ENCODE measurements around the gene SENP2. TPM values are rescaled to one million over a fixed set of nuclear protein-coding genes. Genes with fewer than 3 reads are reported as not detected.

The SENP2 gene
- total and polyA plus RNA-seq, 10 donors: 4.8 to 40.0 (median 23.9) TPM

DNA sequence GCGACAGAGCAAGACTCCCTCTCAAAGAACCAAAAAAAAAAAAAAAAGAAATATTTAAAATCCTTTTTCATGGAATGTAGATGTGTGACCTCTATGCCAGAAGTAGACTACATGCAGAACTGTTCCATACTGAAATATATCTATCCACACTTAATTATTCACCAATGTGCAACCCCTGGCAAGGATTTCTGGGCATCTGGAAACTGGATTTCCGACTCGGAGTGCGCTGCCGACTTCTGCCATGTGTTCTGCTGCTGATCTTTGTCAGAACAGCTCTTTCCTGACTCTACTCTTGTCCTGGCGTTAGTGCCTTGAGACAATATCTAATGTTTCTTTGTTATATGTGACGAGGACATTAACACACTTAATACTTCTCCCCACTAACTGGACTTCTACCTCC, 45.4 kb upstream of the SENP2 start:
- H3K27ac ChIP-seq: no peak overlapping the region
- peak; percentile 12 for DNase-seq
- TF ChIP-seq POLR2A (IDR thresholded peaks at IDR 0.05) (no peak), POLR2AphosphoS5 (IDR thresholded peaks at IDR 0.05) (no peak)
- TF ChIP-seq, protein P1, sequence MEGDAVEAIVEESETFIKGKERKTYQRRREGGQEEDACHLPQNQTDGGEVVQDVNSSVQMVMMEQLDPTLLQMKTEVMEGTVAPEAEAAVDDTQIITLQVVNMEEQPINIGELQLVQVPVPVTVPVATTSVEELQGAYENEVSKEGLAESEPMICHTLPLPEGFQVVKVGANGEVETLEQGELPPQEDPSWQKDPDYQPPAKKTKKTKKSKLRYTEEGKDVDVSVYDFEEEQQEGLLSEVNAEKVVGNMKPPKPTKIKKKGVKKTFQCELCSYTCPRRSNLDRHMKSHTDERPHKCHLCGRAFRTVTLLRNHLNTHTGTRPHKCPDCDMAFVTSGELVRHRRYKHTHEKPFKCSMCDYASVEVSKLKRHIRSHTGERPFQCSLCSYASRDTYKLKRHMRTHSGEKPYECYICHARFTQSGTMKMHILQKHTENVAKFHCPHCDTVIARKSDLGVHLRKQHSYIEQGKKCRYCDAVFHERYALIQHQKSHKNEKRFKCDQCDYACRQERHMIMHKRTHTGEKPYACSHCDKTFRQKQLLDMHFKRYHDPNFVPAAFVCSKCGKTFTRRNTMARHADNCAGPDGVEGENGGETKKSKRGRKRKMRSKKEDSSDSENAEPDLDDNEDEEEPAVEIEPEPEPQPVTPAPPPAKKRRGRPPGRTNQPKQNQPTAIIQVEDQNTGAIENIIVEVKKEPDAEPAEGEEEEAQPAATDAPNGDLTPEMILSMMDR (IDR thresholded peaks at IDR 0.05 in 8 of 11, conservative IDR thresholded peaks at IDR 0.05 in 3 of 11): no peak
- H3K36me3 ChIP-seq: no peaks in the 10 kb centered on the region
- intact Hi-C loops (cut with DNase I; ENCODE audit: low total_unique reads): no loop called here
- H3K4me1 ChIP-seq: peaks cover 0 to 14% (median 9%) of the 10 kb centered on the region in 6 donors
- H3K27me3 ChIP-seq (replicated peaks in 1 of 7): peaks cover 0 to 5% (median 0%) of the 10 kb centered on the region in 7 donors
- H3K9me3 ChIP-seq: no peaks in the 10 kb centered on the region
- 88 to 95% (median 92%) methylated on average over 7 of the region's 7 CpGs for WGBS, 5 donors
- H3K4me3 ChIP-seq: no peak overlapping the region

DNA sequence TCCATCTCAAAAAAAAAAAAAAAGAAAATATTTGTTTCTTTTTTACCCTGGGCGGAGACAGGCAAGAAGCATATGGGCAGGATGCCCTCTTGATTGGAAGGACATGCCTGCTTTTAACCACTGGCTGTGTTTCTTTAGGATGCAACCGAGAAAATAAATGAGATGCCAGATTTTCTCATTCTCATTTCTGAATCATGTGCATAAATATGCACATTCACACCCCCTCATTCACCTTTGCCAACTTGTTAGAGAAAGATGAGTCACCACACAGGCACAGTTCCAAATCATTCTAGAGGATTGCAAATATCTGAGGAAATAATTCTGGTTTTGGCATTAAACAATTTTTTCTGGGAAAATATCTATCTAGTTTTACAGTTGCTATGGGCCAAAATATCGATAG, 37.0 kb upstream of the SENP2 start:
- Histone ChIP-seq H3K4me1 (peaks cover 0 to 9% (median 2%) of the 10 kb centered on the region in 6 donors), H3K4me3 (no peak overlapping the region), H3K36me3 (no peaks in the 10 kb centered on the region), H3K9me3 (no peaks in the 10 kb centered on the region), H3K27me3 (replicated peaks in 1 of 7) (peaks cover 0 to 5% (median 0%) of the 10 kb centered on the region in 7 donors), H3K27ac (no peak overlapping the region)
- TF ChIP-seq, protein P1 (IDR thresholded peaks at IDR 0.05 in 8 of 11, conservative IDR thresholded peaks at IDR 0.05 in 3 of 11): no peak
- no peak for TF ChIP-seq POLR2A (IDR thresholded peaks at IDR 0.05)
- TF ChIP-seq POLR2AphosphoS5 (IDR thresholded peaks at IDR 0.05): no peak
- intact Hi-C loops (cut with DNase I; ENCODE audit: low total_unique reads): no loop called here
- WGBS, 5 donors: 61 to 81% (median 70%) methylated on average over 3 of the region's 3 CpGs
- no peak for DNase-seq

DNA sequence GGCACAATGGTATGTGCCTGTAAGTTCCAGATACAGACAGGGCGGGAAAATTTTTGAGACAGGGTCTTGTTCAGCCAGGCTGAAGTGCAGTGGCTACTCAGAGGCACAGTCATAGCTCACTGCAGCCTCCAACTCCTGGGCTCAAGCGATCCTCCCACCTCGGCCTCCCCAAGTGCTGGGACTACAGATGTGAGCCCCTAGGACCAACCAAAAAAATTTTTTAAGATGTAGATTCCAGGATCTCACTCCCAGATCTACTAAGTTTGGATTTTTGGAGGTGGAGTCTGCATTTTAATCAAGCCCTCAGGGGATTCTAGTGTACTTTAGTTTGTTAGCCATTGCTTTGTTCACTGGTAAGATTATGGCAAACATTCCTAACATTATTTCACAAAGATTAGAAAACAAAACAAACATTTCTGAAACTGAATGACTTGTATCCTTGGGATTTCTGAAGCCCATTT, 36.4 kb upstream of the SENP2 start:
- H3K9me3 ChIP-seq: no peaks in the 10 kb centered on the region
- 83 to 98% (median 91%) methylated on average over 3 of the region's 3 CpGs for WGBS, 5 donors
- TF ChIP-seq, protein P1 (IDR thresholded peaks at IDR 0.05 in 8 of 11, conservative IDR thresholded peaks at IDR 0.05 in 3 of 11): no peak
- TF ChIP-seq POLR2AphosphoS5 (IDR thresholded peaks at IDR 0.05) (no peak), POLR2A (IDR thresholded peaks at IDR 0.05) (no peak)
- H3K27ac ChIP-seq: no peak overlapping the region
- H3K4me1 ChIP-seq: peaks cover 0 to 9% (median 2%) of the 10 kb centered on the region in 6 donors
- intact Hi-C loops (cut with DNase I; ENCODE audit: low total_unique reads): no loop called here
- no peaks in the 10 kb centered on the region for H3K36me3 ChIP-seq
- DNase-seq: peak; percentile 15
- H3K27me3 ChIP-seq (replicated peaks in 1 of 7): peaks cover 0 to 5% (median 0%) of the 10 kb centered on the region in 7 donors
- no peak overlapping the region for H3K4me3 ChIP-seq

DNA sequence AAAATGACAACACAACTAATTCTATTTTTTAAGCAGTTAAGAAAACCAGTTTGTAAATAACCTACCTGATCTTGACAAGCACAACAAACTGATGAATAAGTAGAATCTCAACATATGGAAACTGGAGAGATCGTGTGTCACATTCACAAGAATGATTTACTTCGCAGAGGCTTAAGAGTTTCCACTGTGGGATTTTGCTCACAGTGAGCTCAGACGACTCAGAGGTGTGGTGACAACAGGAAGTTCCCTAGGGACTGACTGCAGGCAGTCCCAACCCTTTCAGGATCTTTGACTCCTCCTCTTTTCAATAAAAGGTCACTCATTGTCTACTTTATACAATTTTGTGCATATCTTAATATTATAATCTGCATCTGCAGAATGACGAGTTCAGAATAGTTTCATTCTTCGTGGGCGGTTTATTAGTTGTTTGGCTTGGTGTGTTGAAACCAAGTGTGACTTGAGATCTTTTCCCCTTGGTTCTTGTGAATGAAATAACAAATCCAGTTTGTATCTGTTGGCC, 33.7 kb upstream of the SENP2 start, which contains the start of gene LIPH:
TSS of gene LIPH (minus strand) at position 231 of the 520 bp plus-strand sequence. CDS start at position 114, 117 bp downstream.
- DNase-seq: no peak
- no peak within 1 kb of the TSS for H3K27ac ChIP-seq
- WGBS, 5 donors: 41 to 50% (median 45%) methylated on average over 6 of the region's 6 CpGs

More for the DNA sequence above, 33.7 kb upstream of the SENP2 start, which contains the start of gene LIPH:
- Histone ChIP-seq H3K9me3 (no peaks in the 10 kb centered on the region), H3K36me3 (no peaks in the 10 kb centered on the region), H3K27me3 (replicated peaks in 1 of 7) (peaks cover 0 to 5% (median 0%) of the 10 kb centered on the region in 7 donors), H3K4me1 (peaks cover 0 to 6% (median 2%) of the 10 kb centered on the region in 6 donors), H3K4me3 (peak within 1 kb of the TSS in 3 of 8 donors; percentile 1 to 43 (median 16))
- TF ChIP-seq POLR2A (IDR thresholded peaks at IDR 0.05) (no peak), POLR2AphosphoS5 (IDR thresholded peaks at IDR 0.05) (peak in 1 of 3 donors; percentile 34)
- TF ChIP-seq, protein P1 (IDR thresholded peaks at IDR 0.05 in 8 of 11, conservative IDR thresholded peaks at IDR 0.05 in 3 of 11): no peak
- intact Hi-C loops (cut with DNase I; ENCODE audit: low total_unique reads): no loop called here
